ENCODE results near the gene POU2F1.

GRCh38 chr1:167266965-167267364 is 46.3 kb downstream of the POU2F1 start:
- TF ChIP-seq CTCF (IDR thresholded peaks at IDR 0.05) = no peak
- TF ChIP-seq POLR2A (IDR thresholded peaks at IDR 0.05) = no peak
